GM10248 (cell line): Measurements from ENCODE around the gene TRIP13.

Source experiments
- CTCF ChIA-PET: fragments of 300-600 bp; sonication (Branson Sonifier 250); formaldehyde crosslinking; extraction: SDS; loops from one replicate; lab custom pipeline; 2021; ENCODE audit warnings: antibody characterized with exemption; lab: Yijun Ruan, JAX
- POLR2A ChIA-PET: fragments of 350-650 bp; sonication (Branson Sonifier 250); formaldehyde crosslinking; extraction: SDS; loops from one replicate; lab custom pipeline; 2020; ENCODE audit warnings: antibody characterized with exemption; lab: Yijun Ruan, JAX
- DNase-seq: peaks from one replicate; pipeline ENCODE4 v3.0.0; 2012; ENCODE audit errors: extremely low spot score
- TF ChIP-seq, protein P1 (sequence below): IDR thresholded peaks from 2 replicates; pipeline ENCODE4 v1.5.1; 2012; ENCODE audit warnings: mild to moderate bottlenecking, low read depth; ENCODE audit errors: extremely low read depth, missing control alignments, control extremely low read depth

TRIP13 gene

DNA sequence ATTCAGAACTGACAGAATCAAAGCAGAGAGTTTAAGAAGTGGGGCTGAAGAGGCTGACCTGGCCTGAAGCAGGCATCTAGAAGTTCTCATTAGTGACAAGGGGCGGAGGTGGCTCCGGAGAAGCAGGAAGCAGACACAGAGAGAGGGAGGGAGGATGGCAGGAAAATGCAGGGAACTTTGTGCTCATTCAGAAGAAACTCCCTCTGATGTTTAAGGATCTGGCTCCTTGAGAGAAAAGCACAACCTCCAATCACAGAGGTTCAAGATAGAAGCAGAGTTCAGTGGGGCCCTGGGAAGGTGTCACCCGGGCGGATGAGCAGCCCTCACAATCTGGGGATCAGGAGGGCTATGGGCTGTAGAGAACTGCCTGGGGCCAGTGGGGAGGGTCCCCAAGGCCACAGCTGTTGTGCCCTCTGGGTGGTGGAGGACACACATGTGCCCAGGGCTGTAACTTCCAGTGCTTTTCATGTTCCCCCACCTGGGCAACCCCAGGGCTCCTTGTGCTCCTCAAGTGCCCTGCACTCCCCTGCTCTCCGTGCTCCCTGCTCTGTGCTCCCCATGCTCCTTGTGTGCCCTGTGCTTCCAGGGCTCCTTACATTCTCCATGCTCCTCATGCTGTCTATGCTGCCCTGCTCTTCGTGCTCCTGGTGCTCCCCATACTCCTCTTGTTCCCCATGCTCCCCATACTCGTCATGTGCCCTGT lies 51.4 kb downstream of the TRIP13 start:
- CTCF ChIA-PET, result no interaction called here

DNA sequence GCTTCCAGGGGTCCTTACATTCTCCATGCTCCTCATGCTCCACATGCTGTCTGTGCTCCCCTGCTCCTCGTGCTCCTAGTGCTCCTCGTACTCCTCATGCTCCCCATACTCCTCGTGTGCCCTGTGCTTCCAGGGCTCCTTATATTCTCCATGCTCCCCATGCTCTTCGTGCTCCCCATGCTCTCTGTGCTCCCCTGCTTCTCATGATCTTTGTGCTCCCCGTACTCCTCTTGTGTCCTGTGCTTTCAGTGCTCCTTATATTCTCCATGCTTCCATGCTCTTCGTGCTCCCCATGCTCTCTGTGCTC lies 51.9 kb downstream of the TRIP13 start:
- TF ChIP-seq, protein P1, sequence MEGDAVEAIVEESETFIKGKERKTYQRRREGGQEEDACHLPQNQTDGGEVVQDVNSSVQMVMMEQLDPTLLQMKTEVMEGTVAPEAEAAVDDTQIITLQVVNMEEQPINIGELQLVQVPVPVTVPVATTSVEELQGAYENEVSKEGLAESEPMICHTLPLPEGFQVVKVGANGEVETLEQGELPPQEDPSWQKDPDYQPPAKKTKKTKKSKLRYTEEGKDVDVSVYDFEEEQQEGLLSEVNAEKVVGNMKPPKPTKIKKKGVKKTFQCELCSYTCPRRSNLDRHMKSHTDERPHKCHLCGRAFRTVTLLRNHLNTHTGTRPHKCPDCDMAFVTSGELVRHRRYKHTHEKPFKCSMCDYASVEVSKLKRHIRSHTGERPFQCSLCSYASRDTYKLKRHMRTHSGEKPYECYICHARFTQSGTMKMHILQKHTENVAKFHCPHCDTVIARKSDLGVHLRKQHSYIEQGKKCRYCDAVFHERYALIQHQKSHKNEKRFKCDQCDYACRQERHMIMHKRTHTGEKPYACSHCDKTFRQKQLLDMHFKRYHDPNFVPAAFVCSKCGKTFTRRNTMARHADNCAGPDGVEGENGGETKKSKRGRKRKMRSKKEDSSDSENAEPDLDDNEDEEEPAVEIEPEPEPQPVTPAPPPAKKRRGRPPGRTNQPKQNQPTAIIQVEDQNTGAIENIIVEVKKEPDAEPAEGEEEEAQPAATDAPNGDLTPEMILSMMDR, result no peak
- DNase-seq, result no peak
- ChIA-PET POLR2A (no interaction called here), CTCF (no interaction called here)

More for the DNA sequence above, 51.4 kb downstream of the TRIP13 start:
- TF ChIP-seq, protein P1, result no peak
- POLR2A ChIA-PET, result no interaction called here
- no peak for DNase-seq

DNA sequence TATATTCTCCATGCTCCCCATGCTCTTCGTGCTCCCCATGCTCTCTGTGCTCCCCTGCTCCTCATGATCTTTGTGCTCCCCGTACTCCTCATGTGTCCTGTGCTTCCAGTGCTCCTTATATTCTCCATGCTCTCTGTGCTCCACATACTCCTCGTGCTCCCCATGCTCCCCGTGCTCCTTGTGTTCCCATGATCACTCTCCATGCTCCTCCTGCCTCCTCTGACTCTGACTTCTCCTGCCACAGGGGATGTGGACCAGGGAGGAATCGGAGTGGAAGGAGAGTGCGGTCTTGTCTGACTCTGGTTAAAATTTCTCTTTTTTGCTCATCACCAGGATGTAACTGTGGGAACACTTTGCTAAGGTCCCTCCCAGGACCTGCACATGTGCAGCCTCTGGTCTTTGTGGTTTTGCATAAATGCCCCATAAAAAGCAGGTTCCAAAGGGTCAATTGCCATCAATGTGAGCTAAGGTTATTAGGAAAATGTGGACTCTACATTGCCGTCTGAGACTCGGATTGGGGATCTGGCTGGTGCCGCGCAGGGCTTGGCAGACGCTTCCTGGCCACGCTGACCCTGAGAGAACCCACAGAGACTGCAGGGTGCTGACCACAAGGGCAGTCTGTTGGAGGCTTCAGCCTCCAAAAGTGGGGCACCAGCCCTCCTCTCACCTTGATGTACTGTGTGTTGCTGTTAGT lies 52.5 kb downstream of the TRIP13 start:
- ChIA-PET CTCF (interaction anchor here (1.3 to 1.9 kb wide), 2 partner anchors 12 to 21 kb away, joined by 4 to 5 read pairs; no protein-coding TSS in a partner anchor), POLR2A (no interaction called here)
- no peak for DNase-seq
- TF ChIP-seq, protein P1, result no peak

DNA sequence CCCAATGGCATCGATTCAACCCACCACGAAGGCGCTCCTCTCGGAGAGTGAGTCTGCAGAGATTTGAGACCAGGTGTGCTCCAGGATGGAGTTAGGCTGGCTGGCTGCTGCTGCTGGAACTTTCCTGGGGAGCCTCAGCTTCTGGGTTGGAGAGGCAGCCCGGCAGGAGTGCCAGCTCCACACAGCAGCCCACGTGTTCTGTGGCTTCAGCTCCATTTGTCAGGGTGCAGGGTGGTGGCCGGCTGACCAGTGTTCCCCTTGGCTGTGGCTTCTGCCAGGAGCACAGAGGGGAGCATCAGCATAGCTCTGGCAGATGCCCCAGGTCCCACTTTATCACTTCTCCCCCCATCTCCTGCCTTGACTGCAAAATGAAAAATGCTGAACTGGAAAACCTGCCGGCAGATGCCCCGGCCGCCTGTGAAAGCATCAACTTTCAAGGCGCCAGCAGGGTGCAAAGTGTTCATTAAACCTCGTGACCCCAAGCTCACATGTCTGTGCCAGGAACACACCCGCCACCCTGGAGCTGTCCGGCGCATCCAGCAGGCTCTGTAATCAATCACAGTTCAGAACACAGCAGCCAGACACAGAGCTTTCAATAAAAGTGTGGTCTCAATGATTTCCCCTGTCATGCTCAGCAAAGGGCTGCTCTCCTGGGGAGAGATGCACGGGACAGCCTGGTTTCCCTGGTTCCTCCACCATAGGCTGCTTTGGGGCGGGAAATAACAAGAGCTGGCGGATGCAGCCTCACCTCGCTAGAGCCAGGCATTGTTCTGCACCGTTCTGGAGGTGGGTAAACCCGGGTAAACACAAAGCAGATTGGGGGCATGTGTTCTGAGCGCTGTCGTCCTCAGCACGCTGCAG lies 53.2 kb downstream of the TRIP13 start:
- TF ChIP-seq, protein P1, result no peak
- no peak for DNase-seq
- ChIA-PET POLR2A (no interaction called here), CTCF (interaction anchor here (1.1 to 1.9 kb wide), 3 partner anchors 11 to 693 kb away, joined by 3 to 5 read pairs (median 4); no protein-coding TSS in a partner anchor)

DNA sequence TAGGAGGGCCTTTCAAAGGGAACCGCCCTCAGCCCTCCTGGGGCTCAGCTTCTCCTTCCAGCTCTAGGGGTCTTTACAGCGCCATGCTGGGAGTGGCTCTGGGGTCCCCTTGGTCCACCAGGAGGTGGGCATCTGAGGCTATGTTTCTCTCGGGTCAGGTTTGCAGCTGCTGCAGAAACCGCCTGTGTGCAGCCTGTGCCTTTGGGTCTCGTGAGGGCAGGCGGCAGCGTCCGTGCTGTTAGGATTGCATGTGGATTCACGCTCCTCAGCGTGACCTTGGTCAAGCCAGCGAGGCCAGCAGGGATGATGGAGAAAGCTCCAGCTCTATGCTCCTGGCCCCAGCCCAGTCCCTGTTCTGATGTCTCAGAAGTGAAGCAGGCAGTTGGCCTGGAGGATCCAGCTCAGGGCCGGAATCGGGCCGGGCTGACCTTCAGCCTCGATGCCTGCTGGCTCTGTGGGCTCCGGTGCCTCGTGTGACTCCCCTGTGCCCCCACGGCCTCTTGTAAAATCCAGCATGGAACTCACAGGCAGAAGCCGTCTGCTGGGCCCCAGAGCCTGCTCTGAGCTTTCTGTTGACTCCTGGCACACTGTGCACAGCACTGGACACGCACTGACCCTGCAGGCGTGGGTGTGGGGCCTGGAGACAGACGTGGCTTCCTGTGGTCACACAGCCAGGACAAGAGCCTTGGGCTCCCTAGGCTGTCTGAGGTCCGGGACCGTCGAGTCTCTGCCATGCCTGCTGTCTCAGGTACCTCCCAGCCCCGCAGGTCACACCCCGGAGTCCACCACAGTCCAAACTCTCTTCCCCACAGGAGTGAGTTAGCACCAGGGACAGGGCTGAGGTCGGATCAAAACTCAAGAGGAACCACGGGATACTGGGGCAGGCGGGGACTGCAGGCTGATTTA lies 54.3 kb downstream of the TRIP13 start:
- TF ChIP-seq, protein P1, result no peak
- CTCF ChIA-PET, result interaction anchor here (1.1 to 1.9 kb wide), 2 partner anchors 10 to 692 kb away, joined by 3 to 5 read pairs; no protein-coding TSS in a partner anchor
- POLR2A ChIA-PET, result no interaction called here
- DNase-seq, result no peak
